GM15510 (cell line): ENCODE data around the gene HYOU1.

ENCODE experiments used
- POLR2A ChIP-seq: IDR thresholded peaks from 3 replicates; pipeline ENCODE4 v1.6.1; 2011; ENCODE audit warnings: borderline replicate concordance; ENCODE audit not compliant: insufficient read length; ENCODE audit errors: extremely low read depth

HYOU1 gene

DNA sequence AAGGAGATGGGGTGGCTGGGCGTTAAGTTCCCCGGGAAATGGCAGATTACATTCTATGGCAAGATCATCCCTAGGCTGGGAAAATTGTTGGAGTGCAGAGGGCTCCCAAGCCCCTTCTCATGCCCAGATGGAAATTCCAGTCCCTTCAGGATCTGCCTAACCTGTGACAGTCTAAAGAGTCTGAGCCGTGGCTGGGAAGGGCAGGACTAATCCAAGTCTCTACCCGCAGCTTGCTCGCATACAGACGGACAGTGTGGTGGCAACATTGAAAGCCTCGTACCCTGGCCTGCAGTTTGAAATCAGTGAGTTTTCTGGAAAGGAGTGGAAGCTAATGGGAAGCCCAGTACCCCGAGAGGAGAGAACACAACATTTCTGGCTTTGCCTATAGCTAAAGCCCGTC is 31.4 kb upstream of the HYOU1 start:
- no peak for TF ChIP-seq POLR2A

GRCh38 chr11:119087747-119088241 is 30.8 kb upstream of the HYOU1 start:
- no peak for TF ChIP-seq POLR2A

DNA sequence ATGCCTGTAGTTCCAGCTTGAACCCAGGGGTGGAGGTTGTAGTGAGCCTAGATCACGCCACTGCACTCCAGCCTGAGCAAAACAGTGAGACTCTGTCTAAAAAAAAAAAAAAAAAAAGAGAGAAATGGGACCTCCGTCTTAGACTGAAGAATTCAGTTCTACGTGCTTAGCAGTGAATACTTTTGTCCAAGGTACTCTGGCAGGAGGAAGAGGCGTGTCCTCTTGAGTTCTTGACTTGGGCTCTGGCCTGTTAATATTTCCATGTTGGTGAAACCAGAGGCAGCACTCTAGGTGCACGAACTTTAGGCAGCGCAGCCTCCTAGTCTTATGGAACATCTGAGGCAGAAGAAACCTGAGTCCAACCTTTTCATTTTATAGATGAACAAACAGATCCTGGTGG is 30.1 kb upstream of the HYOU1 start:
- TF ChIP-seq POLR2A: no peak

GRCh38 chr11:119085437-119085847 is 28.4 kb upstream of the HYOU1 start:
- TF ChIP-seq POLR2A: no peak

GRCh38 chr11:119084663-119085436 is 27.8 kb upstream of the HYOU1 start, which contains the start of gene HMBS:
Gene HMBS, plus strand, starts transcription at chr11:119084881. Its CDS starts 153 bp downstream, at chr11:119085034.
- peak; percentile 86 for TF ChIP-seq POLR2A

DNA sequence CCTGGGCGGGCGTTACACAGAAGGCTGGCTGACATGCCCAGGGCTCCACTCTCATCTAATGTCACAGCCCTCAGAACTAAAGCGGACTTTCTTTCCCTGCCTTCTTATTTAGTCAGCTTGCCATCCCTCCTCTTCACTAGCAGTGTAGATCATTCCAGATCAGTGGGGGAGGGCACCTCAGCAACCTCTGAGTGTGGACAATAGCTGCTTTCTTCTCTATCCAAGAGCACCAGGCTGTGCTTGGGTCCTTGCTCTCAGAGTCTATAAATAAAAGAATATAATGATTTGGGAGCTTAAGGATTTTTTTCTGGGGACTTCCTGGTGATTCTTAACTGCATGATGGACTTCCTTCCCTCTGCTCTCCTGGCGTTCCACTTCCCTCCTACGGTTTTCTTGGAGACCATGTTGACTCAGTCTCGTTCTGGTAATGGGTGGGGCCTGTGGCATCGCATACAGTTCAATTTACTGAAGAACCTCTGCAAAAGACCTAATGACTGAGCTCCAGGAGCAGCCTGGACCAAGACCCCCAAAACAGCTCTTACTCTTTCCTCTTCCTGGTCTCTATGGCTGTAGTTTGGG is 24.8 kb upstream of the HYOU1 start:
- TF ChIP-seq POLR2A: no peak

GRCh38 chr11:119078675-119079420 is 21.8 kb upstream of the HYOU1 start:
- TF ChIP-seq POLR2A: no peak

DNA sequence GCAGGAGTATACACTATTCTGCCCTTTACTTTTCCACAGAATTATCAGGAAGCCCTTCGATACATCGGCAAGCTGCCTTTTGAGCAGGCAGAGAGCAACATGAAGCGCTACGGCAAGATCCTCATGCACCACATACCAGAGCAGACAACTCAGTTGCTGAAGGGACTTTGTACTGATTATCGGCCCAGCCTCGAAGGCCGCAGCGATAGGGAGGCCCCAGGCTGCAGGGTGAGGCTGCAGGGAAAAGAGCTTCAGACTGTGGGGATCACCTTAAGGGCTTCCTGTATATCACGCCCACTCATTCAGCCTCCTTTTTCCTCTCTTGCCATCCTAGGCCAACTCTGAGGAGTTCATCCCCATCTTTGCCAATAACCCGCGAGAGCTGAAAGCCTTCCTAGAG is 20.8 kb upstream of the HYOU1 start:
- no peak for TF ChIP-seq POLR2A

- peak; percentile 81 for TF ChIP-seq POLR2A
These were observed 10.6 kb upstream of the HYOU1 start, which contains the start of gene VPS11 for GRCh38 chr11:119067371-119068222. Gene VPS11, plus strand, starts transcription at chr11:119067818. Its CDS starts 6 bp downstream, at chr11:119067824.

DNA sequence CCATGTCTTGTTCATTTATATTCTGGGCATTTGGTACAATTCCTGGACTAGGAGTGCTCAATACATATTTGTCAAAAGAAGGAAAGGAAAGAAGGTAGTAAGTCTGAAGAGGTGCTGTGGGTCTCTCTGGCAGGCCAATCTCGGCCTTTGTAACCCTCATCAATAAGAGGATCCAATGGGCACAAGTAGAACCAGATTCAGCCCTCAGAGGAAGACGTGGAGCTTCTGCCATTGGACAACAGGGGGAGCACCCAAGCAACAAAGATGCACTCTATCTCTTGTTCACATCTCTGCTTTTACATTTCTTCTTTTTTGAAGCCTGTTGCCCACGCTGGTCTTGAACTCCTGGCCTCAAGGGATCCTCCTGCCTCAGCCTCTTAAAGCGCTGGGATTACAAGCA is 8.4 kb upstream of the HYOU1 start:
- TF ChIP-seq POLR2A: no peak

DNA sequence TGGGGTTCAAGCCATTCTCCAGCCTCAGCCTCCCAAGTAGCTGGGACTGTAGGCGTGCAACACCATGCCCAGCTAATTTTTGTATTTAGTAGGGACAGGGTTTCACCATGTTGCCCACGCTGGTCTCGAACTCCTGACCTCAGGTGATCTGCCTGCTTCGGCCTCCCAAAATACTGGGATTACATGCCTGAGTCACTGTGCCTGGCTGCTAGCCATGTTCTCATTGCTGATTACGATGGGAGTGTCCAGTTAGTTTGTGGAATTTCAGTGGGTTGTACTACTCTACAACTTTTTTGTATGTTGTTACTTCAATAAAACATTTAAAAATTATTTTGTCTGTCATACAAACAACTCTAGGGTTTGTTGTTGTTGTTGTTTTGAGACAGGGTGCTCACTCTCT is 5.8 kb upstream of the HYOU1 start:
- TF ChIP-seq POLR2A: no peak

GRCh38 chr11:119061256-119061655 is 4.3 kb upstream of the HYOU1 start:
- TF ChIP-seq POLR2A: no peak

- TF ChIP-seq POLR2A: no peak
These were observed 495 bp downstream of the HYOU1 start for GRCh38 chr11:119056421-119056999.

- no peak for TF ChIP-seq POLR2A
These were observed 1.1 kb downstream of the HYOU1 start for GRCh38 chr11:119055901-119056300.

DNA sequence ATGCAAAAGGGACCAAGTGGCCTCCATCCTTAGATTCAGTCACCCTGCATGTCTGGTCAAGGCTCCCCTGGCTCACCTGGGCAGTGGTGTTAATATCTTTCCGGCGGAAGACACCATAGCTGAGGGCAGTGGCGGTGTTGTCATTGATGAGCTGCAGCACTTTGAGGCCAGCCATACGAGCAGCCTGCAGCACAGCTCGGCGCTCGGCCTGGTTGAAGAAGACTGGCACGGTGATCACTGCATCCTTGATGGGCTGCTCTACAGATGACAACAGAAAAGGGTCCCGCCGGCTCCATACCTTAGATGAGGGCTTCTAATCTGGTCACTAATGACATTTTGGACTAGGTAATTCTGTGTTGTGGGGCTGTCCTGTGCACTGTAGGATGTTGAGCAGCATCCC is 2.6 kb downstream of the HYOU1 start:
- no peak for TF ChIP-seq POLR2A
